ENCODE measurements around the gene LTB.
"Not testable (repeated sequence)": the region's sequence is repeated elsewhere in the genome, so short reads cannot be mapped to it uniquely, and the experiment has no call there.

LTB gene

GRCh38 chr6:31556307-31556706, 25.9 kb downstream of the LTB start:
- peaks cover 6% of the 10 kb centered on the region; the same call in 1 of the 2 replicates for H3K4me1 ChIP-seq (ENCODE audit: insufficient read depth, low read length)
- H3K36me3 ChIP-seq (ENCODE audit: insufficient read depth, low read depth, low read length): peaks cover 42% of the 10 kb centered on the region
- H3K9me3 ChIP-seq (ENCODE audit: insufficient read depth, low read depth, low read length): no peaks in the 10 kb centered on the region
- H3K27me3 ChIP-seq (ENCODE audit: insufficient read depth, low read length): no peaks in the 10 kb centered on the region
- H3K9ac ChIP-seq (ENCODE audit: low read depth, low read length): no peak overlapping the region
- no peak overlapping the region for H3K4me3 ChIP-seq (ENCODE audit: low read length)
- no peak overlapping the region for H3K27ac ChIP-seq (ENCODE audit: low read length)

- not testable (repeated sequence) for H3K9ac ChIP-seq (ENCODE audit: low read depth, low read length); H3K4me1 ChIP-seq (ENCODE audit: insufficient read depth, low read length); H3K27ac ChIP-seq (ENCODE audit: low read length); H3K27me3 ChIP-seq (ENCODE audit: insufficient read depth, low read length); H3K9me3 ChIP-seq (ENCODE audit: insufficient read depth, low read depth, low read length); H3K4me3 ChIP-seq (ENCODE audit: low read length)
- peaks cover 42% of the 10 kb centered on the region for H3K36me3 ChIP-seq (ENCODE audit: insufficient read depth, low read depth, low read length)
These were observed 30.9 kb downstream of the LTB start for GRCh38 chr6:31551371-31551770.

GRCh38 chr6:31548544-31548873, 33.7 kb downstream of the LTB start:
- Histone ChIP-seq H3K4me1 (ENCODE audit: insufficient read depth, low read length) (peaks cover 3% of the 10 kb centered on the region; the same call in 1 of the 2 replicates), H3K4me3 (ENCODE audit: low read length) (peak overlapping the region; percentile 87; the same call in 1 of the 2 replicates), H3K27ac (ENCODE audit: low read length) (no peak overlapping the region), H3K36me3 (ENCODE audit: insufficient read depth, low read depth, low read length) (peaks cover 33% of the 10 kb centered on the region), H3K9ac (ENCODE audit: low read depth, low read length) (peak overlapping the region; percentile 82; the same call in 1 of the 2 replicates), H3K9me3 (ENCODE audit: insufficient read depth, low read depth, low read length) (no peaks in the 10 kb centered on the region), H3K27me3 (ENCODE audit: insufficient read depth, low read length) (no peaks in the 10 kb centered on the region)

- peaks cover 6% of the 10 kb centered on the region; the same call in 1 of the 2 replicates for H3K4me1 ChIP-seq (ENCODE audit: insufficient read depth, low read length)
These were observed 34.3 kb downstream of the LTB start for GRCh38 chr6:31547727-31548543.

GRCh38 chr6:31546958-31547726, 35.1 kb downstream of the LTB start, which contains the start of gene NFKBIL1:
NFKBIL1 (plus strand) TSS chr6:31547608; CDS start chr6:31547695, 87 bp downstream.
- H3K27me3 ChIP-seq (ENCODE audit: insufficient read depth, low read length): no peaks in the 10 kb centered on the region
- H3K9me3 ChIP-seq (ENCODE audit: insufficient read depth, low read depth, low read length): no peaks in the 10 kb centered on the region
- H3K9ac ChIP-seq (ENCODE audit: low read depth, low read length): peak within 1 kb of the TSS; percentile 82; the same call in 1 of the 2 replicates
- H3K4me1 ChIP-seq (ENCODE audit: insufficient read depth, low read length): peaks cover 6% of the 10 kb centered on the region; the same call in 1 of the 2 replicates
- H3K4me3 ChIP-seq (ENCODE audit: low read length): peak within 1 kb of the TSS; percentile 87
- peaks cover 29% of the 10 kb centered on the region for H3K36me3 ChIP-seq (ENCODE audit: insufficient read depth, low read depth, low read length)
- H3K27ac ChIP-seq (ENCODE audit: low read length): peak within 1 kb of the TSS; percentile 72

More at GRCh38 chr6:31547727-31548543, 34.3 kb downstream of the LTB start:
- peak overlapping the region; percentile 87 for H3K4me3 ChIP-seq (ENCODE audit: low read length)
- no peaks in the 10 kb centered on the region for H3K9me3 ChIP-seq (ENCODE audit: insufficient read depth, low read depth, low read length)
- peak overlapping the region; percentile 82; the same call in 1 of the 2 replicates for H3K9ac ChIP-seq (ENCODE audit: low read depth, low read length)
- peak overlapping the region; percentile 72 for H3K27ac ChIP-seq (ENCODE audit: low read length)
- H3K27me3 ChIP-seq (ENCODE audit: insufficient read depth, low read length): no peaks in the 10 kb centered on the region
- peaks cover 29% of the 10 kb centered on the region for H3K36me3 ChIP-seq (ENCODE audit: insufficient read depth, low read depth, low read length)

GRCh38 chr6:31546339-31546957, 35.8 kb downstream of the LTB start, which contains the start of gene ATP6V1G2:
ATP6V1G2 (minus strand) TSS chr6:31546608; CDS start chr6:31546559, 49 bp downstream.
- Histone ChIP-seq H3K36me3 (ENCODE audit: insufficient read depth, low read depth, low read length) (peaks cover 29% of the 10 kb centered on the region), H3K27me3 (ENCODE audit: insufficient read depth, low read length) (no peaks in the 10 kb centered on the region), H3K9me3 (ENCODE audit: insufficient read depth, low read depth, low read length) (no peaks in the 10 kb centered on the region), H3K9ac (ENCODE audit: low read depth, low read length) (peak within 1 kb of the TSS; percentile 82; the same call in 1 of the 2 replicates), H3K4me1 (ENCODE audit: insufficient read depth, low read length) (peaks cover 6% of the 10 kb centered on the region; the same call in 1 of the 2 replicates), H3K4me3 (ENCODE audit: low read length) (peak within 1 kb of the TSS; percentile 87), H3K27ac (ENCODE audit: low read length) (peak within 1 kb of the TSS; percentile 72)

GRCh38 chr6:31545291-31545690, 36.9 kb downstream of the LTB start:
- H3K36me3 ChIP-seq (ENCODE audit: insufficient read depth, low read depth, low read length): peaks cover 33% of the 10 kb centered on the region
- H3K4me3 ChIP-seq (ENCODE audit: low read length): no peak overlapping the region
- no peak overlapping the region for H3K27ac ChIP-seq (ENCODE audit: low read length)
- peaks cover 8% of the 10 kb centered on the region for H3K4me1 ChIP-seq (ENCODE audit: insufficient read depth, low read length)
- H3K27me3 ChIP-seq (ENCODE audit: insufficient read depth, low read length): no peaks in the 10 kb centered on the region
- peak overlapping the region; percentile 35; the same call in 1 of the 2 replicates for H3K9ac ChIP-seq (ENCODE audit: low read depth, low read length)
- no peaks in the 10 kb centered on the region for H3K9me3 ChIP-seq (ENCODE audit: insufficient read depth, low read depth, low read length)

GRCh38 chr6:31544676-31545075, 37.5 kb downstream of the LTB start:
- H3K4me3 ChIP-seq (ENCODE audit: low read length): no peak overlapping the region
- H3K9me3 ChIP-seq (ENCODE audit: insufficient read depth, low read depth, low read length): no peaks in the 10 kb centered on the region
- peaks cover 14% of the 10 kb centered on the region for H3K4me1 ChIP-seq (ENCODE audit: insufficient read depth, low read length)
- no peak overlapping the region for H3K27ac ChIP-seq (ENCODE audit: low read length)
- no peak overlapping the region for H3K9ac ChIP-seq (ENCODE audit: low read depth, low read length)
- H3K36me3 ChIP-seq (ENCODE audit: insufficient read depth, low read depth, low read length): peaks cover 33% of the 10 kb centered on the region
- H3K27me3 ChIP-seq (ENCODE audit: insufficient read depth, low read length): no peaks in the 10 kb centered on the region

- H3K27ac ChIP-seq (ENCODE audit: low read length): no peak overlapping the region
- H3K9me3 ChIP-seq (ENCODE audit: insufficient read depth, low read depth, low read length): no peaks in the 10 kb centered on the region
- peaks cover 33% of the 10 kb centered on the region for H3K36me3 ChIP-seq (ENCODE audit: insufficient read depth, low read depth, low read length)
- H3K27me3 ChIP-seq (ENCODE audit: insufficient read depth, low read length): no peaks in the 10 kb centered on the region
- no peak overlapping the region for H3K9ac ChIP-seq (ENCODE audit: low read depth, low read length)
- H3K4me3 ChIP-seq (ENCODE audit: low read length): no peak overlapping the region
- H3K4me1 ChIP-seq (ENCODE audit: insufficient read depth, low read length): peaks cover 20% of the 10 kb centered on the region
These were observed 38.6 kb downstream of the LTB start for GRCh38 chr6:31543639-31544038.

GRCh38 chr6:31541658-31542521, 40.3 kb downstream of the LTB start, which contains the start of gene DDX39B:
DDX39B (minus strand) TSS chr6:31542003; CDS start chr6:31540532, 1,471 bp downstream.
- no peaks in the 10 kb centered on the region for H3K9me3 ChIP-seq (ENCODE audit: insufficient read depth, low read depth, low read length)
- peaks cover 46% of the 10 kb centered on the region for H3K36me3 ChIP-seq (ENCODE audit: insufficient read depth, low read depth, low read length)
- peak within 1 kb of the TSS; percentile 97 for H3K4me3 ChIP-seq (ENCODE audit: low read length)
- no peaks in the 10 kb centered on the region for H3K27me3 ChIP-seq (ENCODE audit: insufficient read depth, low read length)
- H3K9ac ChIP-seq (ENCODE audit: low read depth, low read length): peak within 1 kb of the TSS; percentile 99
- H3K27ac ChIP-seq (ENCODE audit: low read length): peak within 1 kb of the TSS; percentile 92
- H3K4me1 ChIP-seq (ENCODE audit: insufficient read depth, low read length): peaks cover 20% of the 10 kb centered on the region

Data from iPS-20b (cell line).